Stimulated activated CD4-positive, alpha-beta T cell treated with anti-CD3 and anti-CD28 coated beads, Interleukin-4, amount 100 ng/mL, for 4 hours (primary cell): ENCODE results near the gene TNFRSF12A.
A peak's percentile ranks its signal among the peaks of the same experiment; 100 is the strongest.

Experiments used
- DNase-seq, 2 experiments: peaks; one replicate each; pipeline ENCODE4 v3.0.0-alpha.2; 2020

The TNFRSF12A gene, protein sequence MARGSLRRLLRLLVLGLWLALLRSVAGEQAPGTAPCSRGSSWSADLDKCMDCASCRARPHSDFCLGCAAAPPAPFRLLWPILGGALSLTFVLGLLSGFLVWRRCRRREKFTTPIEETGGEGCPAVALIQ

DNA sequence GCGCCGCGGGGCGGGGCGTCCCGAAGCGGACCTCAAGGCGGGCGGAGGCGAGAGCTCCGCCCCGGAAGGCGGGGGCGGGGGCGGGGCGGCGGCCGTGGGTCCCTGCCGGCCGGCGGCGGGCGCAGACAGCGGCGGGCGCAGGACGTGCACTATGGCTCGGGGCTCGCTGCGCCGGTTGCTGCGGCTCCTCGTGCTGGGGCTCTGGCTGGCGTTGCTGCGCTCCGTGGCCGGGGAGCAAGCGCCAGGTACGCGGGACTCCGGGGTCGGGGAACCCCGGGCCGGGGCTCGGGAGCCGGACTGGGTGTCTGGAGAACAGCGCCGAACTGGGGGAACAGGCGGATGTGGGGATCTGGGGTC lies at the start of gene TNFRSF12A:
TNFRSF12A (plus strand) TSS at position 122 of the 357 bp plus-strand sequence; CDS start at position 152, 30 bp downstream.
- peak; percentile 55 to 67 for DNase-seq

DNA sequence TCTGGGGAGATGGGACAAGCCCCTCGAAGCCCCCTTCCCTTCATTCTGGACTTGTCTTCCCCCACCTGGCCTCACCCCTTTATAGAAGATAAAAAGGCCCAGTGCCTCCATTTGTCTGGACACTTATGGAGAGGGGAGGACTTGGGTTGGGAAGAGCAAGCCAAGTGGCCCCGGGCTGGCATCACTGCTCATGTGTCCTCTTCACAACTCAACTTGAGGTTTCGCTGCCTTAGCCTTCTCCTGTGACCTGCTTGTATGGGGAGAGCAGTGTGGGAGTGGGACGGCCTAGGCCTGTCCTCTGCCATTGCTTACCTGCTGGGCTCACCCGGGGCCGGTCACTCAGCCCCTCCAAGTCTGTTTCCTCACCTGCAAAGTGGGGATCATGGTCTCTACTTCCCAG lies 49.6 kb upstream of the TNFRSF12A start:
- DNase-seq, result no peak

DNA sequence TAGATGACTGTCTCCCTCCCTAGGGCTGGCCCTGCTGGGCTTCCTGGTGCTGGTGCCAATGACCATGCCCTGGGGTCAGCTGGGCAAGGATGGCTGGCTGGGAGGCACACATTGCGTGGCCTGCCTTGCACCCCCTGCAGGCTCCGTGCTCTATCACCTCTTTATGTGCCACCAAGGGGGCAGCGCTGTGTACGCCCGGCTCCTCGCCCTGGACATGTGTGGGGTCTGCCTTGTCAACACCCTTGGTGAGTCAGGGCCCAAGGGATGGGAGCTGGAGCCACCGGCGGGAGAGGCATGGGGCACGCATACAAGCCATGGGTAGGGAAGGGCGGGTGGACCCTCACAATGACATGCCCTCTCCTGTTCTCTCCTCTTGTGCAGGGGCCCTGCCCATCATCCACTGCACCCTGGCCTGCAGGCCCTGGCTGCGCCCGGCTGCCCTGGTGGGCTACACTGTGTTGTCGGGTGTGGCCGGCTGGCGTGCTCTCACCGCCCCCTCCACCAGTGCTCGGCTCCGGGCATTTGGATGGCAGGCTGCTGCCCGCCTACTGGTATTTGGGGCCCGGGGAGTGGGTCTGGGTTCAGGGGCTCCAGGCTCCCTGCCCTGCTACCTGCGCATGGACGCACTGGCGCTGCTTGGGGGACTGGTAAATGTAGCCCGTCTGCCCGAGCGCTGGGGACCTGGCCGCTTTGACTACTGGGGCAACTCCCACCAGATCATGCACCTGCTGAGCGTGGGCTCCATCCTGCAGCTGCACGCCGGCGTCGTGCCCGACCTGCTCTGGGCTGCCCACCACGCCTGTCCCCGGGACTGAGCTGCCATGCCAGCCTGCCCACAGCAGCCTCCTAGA lies 48.8 kb upstream of the TNFRSF12A start:
- no peak for DNase-seq

DNA sequence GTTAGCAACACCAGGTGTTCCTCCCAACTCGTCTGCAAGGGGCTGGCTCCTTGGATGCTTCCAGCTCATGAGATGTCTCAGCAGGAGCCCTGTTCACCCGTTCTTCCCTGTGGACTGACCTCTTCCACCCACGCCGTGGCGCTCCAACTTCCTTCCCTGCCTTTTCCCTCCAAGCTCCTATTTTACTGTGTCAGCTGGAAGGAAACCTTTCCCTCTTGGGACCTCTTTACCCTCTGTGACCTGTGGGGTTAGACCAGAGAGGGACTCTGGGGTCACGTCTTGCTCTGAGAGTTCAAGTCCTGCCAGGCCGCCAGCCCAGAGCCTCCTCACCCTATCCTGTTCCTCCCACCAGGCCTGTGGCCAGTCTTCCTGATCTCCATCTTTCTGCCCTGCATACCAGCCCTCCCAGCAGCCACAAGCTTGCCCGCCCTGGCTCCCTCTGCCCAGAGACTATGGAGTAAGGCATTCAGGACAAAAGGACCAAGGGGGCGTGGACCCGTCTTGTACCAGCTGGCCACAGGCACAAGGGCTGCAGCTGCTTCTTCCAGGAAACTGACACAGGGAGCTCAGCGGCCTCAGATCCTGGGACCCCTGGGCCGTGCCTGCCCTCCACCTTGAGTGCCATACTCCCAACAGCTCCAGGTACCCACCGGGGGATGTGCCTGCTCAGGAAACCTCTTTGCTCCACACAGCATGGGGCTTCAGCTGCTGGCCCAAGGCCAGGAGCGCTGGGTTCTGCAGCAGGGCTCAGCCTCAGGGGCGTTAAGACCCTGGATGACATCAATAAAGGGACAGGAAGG lies 48.0 kb upstream of the TNFRSF12A start:
- no peak for DNase-seq

DNA sequence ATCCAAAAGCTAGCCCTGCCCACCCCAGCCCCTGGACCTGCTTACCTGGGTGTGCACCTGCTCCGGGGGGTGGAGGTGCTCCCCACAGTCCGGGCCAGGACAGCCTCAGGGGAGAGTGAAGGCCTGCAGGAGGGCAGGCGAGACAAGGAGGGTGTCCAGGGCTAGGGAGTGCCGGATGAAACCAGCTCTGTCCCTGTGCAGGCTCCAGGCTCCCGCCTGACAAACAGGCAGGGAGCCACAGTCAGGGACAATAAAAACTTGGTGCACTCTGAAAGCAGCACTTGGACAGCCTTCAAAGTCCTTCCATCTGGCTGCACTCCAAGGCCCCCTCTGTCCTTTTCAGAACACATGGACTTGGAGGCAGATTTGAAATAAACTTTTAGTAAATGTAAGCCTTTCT lies 47.1 kb upstream of the TNFRSF12A start:
- DNase-seq, result no peak

DNA sequence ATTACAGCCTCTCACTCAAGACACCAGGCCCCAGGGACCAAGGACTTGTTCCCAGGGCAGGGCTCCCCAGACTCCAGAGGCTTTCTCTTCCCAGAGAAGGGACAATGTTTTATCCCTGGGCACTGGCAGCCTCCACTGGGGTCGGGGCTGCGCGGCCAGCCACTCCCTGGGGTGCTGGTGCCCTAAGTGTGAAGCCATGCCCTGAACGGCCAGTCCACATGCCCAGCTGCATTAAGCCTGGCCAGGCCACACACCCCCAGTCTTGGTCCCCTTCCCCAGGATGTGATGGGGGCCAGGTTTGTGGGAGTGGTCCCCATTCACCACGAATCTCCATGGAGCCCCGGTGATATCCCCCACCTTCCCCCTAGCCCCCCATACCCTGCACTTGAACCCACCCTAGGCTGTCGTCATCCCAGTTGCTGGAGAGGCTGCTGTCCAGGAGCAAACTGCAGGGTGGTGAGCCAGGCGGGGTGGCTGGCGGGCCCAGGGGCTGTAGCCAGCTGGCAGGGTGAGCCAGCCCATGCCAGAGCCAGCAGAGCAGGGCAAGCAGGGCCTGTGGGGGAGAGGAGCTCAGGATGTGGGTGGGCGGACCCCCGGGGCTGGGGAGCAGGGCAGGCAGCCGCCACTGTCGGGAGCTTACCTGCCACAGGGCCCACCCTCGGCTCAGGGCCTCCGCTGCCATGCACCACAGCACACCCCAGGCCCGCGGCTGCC lies 46.4 kb upstream of the TNFRSF12A start:
- no peak for DNase-seq

DNA sequence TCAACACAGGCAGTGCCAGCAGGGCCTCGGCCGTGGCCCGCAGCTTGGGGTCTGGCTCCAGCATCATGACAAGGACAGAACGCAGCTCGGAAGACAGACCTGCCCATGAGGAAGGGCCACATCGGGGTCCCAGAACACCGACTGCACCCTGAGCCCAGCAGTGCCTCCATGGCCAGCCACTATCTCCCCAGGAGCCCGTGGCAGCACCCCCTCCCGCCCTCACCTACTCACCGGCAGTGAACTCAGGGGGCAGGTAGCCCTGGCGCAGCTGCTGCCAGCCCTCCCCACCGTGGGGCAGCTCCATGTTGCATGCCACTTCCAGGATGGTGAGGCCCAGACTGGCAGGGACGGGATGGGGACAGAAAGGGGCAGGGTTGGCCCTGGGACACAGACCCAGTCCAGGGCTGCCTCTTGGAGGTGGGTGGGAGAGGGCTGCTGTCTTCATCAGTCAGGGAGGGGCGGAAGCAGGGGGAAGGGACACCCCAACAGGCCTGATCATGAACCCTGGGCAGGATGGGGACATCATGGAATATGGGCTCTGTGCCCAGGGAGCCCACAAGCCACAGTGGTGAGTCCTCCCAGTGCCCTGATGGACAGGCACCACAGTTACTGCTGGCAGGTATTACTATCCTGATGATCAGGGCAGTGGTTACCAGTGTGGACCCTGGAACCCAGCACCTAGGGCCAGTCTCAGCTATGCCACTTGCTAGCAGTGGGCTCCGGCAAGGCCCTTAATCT lies 45.7 kb upstream of the TNFRSF12A start:
- DNase-seq, result no peak

DNA sequence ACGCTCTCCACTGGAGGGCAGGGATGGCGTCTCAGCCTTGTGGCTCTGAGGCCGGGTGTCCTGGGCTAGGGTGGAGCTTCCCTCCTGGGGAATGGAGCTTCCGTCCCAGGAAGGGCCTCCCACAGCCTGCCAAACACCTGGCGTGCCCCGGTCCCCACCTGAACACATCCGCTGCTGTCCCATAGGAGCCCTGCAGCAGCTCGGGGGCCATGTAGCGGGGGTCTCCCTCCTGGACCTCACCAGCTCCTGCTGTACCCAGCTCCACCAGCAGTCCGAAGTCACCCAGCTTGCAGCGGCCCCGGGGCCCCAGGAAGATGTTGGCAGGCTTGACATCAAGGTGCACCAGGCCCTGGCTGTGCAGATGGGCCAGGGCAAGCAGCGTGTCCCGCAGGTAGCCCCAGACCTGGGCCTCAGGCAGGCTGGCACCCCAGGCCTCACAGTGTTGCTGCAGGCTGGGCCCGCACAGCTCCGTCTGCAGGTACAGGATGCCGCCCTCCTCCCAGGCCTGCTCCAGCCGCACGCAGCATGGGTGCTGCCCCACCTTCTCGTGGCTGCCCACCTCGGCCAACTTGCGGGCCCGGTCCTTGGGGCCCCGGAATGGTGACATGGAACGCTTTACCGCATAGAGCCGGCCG lies 44.9 kb upstream of the TNFRSF12A start:
- no peak for DNase-seq

DNA sequence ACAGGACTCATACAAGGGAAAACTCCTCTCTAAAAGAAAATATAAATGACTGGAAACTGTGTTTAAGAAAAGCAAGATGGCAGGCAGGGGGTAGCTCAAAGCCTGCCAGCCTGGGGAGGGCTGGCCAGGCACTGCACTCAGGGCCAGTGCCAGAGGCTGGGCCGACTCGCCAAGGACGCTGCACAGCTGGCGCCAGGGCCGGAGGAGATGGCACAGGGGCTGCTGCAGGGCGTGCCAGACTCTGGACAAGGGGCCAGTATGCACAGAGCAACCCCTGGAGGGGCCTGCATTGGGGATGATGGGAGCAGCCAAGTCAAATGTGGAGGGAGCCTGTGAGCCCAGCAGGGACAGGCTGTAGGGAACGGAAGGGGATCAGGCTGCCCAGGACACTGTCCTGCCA lies 44.0 kb upstream of the TNFRSF12A start:
- DNase-seq, result no peak

DNA sequence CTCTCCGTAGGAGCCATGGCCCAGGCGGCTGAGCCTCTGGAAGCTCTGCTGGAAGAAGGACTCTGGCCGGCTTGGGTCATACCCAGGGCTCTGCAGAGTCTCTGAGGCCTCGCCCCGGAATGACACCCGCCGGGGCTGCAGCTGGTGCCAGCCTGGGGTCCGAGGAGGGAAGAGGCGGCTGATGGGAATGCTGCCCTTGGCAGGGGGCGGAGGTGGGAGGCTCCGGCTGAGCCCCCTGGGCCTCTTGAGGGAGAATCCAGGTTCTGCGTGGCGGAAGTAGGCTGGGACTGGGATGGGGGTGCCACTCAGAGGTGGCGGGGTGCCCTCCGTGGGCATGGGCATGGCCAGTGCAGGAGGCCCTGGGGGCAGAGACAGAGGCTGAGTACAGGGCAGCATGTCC lies 43.5 kb upstream of the TNFRSF12A start:
- no peak for DNase-seq

DNA sequence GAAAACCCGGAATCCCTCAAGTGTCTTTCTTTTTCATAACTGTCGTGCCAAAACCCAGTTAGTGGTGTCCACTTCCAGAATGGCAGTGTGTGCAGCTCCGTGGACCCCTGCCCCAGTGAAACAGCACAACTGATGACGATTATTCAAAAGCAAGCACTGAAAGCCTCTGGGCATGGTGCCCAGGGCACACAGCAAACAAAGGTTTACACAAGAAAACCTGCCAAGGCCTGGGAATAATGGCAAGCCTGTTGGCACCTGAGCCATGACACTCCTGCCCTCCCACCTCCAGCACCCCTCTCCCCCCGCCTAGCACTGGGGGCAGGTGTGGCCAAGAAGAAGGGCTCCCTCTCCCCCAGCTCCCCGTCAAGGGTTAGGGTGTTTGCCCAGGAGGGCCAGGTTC lies 42.7 kb upstream of the TNFRSF12A start:
- no peak for DNase-seq

DNA sequence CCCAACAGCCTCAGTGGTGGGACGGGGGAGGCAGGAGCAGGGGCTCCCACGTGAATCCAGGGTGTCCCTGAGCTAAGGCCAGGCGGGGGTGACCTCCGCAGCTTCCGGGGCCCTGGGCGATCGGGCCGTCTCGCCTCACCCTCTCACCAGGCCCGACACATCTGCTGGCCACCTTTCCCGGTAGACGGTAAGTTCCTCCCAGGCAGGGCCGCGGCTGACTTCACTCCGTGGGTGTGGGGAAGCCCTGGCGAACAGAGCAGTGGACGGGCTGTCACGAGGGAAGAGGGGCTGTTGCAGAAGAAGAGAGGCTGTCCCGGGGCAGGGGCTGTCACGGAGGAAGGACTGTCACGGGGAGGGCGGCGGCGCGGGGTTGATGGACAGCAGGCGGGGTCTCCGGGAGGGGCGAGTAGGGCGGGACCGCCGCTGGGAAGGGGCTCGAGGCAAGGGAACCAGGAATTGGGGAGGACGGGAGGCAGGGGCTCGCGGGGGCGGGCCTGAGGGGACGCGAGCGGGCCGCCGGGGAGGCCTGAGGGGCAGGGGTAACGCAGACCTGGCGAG lies 40.4 kb upstream of the TNFRSF12A start:
- no peak for DNase-seq

DNA sequence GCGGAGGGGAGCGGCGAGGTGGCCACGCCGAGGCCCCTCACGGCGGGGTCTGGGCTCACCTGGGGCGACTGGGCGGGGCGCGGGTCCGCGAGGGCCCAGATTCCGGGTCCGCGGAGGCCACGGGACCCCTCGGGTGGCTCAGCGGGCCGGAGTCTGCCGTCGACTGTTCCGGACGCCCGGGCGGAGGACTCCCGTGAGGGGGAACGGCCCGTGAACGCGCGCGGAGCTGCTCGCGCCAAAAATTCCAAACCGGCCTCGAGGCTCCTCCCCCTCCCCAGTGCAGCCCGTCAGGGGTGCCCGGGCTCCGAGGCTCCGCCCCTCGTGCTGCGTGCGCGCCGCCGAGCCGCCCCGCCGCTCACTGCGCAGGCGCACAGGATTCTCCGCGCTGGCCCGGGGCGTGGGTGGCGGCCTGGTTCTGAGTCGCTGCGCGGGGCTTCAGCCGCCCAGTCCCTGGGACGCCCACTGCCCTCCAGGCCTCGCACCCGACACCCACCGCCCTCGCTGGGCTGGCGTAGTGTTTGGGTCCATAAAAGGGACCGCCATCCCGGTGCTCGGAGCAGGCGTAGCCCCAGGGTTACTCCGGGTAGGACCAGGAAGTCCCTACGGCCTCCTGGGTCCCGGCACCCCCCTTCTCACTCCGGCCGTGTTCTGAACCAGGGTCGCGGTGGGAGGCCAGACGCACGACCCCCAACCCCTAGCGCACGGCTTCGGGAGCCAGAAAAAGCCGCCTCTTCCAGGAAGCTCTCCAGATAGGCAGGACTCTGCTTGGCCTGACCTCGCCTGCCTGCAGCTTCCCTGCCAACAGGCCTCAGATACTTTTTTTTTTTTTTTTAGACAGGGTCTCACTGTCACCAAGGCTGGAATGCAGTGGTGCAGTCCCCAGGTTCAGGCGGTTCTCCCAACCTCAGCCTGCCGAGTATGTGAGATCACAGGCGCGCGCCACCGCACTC lies 39.7 kb upstream of the TNFRSF12A start, which contains the start of gene PKMYT1:
PKMYT1 (minus strand) TSS at position 220 of the 950 bp plus-strand sequence. CDS start 789 bp downstream, outside the sequence.
- peak; percentile 93 to 98 for DNase-seq

DNA sequence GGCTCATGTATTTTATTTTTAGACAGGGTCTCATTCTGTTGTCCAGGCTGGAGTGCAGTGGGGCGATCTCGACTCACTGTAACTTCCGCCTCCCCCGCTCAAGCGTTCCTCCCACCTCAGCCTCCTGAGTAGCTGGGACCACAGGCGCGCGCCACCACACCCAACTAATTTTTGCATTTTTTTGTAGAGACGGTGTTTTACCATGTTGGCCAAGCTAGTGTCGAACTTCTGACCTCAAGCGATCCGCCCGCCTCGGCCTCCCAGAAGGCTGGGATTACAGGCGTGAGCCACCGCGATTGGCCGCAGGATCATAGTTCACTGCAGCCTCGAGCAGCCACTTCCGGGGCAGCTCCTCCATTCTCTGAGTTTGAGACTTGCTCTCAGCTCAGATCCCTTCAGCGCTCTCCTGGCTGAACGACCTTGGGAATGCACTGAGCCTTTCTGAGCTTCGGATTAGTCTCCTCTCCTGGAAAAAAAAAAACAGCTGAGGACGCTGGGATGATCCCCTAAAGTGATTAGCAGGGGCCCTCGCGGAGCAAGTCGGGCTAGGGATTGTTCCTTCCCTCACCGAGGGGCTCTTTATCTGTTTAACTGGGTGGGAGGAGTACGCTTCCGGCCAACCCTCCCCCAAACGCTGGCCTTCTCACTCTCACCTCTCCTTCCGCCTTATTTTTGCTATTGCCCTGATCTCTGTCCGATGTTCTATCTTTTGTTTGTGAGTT lies 38.8 kb upstream of the TNFRSF12A start:
- no peak for DNase-seq

DNA sequence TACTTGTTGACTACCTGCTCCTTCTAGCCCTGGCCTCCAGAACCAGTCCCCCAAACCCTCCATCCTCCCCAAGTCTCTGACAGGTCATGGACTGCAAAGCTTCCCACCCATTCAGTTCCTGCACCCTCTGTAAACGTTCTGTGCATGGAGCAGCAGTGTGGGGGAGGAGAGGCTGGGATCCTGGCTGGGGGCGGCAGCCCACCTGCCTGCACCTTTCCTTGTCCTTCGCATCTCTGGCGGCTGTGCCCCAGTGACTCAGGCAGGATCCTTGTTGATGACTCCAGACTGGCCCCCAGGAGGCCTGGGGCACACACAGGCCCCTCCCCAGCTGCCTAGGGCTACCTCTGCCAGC lies 38.3 kb upstream of the TNFRSF12A start:
- no peak for DNase-seq

DNA sequence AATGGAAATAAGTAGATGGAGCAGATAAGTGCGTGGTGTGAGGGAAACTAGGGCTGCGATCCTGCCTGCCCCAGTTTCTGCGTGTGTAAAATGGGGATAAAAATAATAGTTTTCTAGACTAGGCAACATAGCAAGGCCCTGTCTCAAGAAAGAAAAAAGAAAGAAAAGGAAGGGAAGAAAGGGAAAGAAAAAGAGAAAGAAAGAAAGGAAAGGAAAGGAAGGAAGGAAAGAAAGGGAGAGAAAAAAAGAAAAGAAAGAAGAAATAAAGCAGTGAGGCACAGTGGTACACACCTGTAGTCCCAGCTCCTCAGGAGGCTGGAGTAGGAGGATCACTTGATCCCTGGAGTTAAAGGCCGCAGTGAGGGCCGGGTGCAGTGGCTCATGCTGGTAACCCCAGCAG lies 37.8 kb upstream of the TNFRSF12A start:
- no peak for DNase-seq

DNA sequence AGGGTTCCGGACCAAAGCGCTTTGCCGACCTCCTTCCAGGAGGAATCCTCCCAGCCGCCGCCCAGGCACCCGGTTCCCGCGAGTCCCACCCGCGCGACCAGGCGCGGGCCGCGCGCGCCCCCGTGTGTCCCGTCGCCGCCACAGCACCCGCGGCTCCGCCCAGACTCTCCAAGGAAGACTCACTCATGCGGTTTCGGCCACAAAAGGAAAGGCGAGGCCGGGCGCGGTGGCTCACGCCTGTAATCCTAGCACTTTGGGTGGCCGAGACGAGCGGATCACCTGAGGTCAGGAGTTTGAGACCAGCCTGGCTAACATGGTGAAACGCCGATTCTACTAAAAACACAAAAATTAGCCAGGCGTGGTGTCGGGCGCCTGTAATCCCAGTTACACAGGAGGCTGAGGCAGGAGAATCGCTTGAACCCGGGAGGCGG lies 36.4 kb upstream of the TNFRSF12A start:
- DNase-seq, result peak; percentile 51 to 66

DNA sequence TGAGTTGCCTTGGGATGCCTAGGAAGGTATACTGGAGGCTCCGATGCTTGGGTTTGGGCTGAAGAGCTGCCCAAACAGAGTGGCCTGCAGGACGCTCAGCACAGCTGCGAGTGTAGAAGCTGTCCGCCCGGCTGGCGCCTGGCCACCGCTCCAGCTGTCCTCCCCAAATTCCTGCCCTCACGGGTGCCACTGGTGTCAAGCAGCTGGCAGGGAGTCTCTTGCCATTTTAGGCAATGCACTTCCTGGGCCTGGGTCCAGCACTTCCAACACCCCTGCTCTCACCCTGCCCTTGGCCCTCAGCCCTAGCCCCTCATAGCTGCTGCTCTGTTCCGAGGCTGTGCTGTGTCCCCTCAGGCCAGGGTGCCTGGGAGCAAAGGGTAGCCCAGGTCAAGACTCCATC lies 34.7 kb upstream of the TNFRSF12A start:
- DNase-seq, result no peak

DNA sequence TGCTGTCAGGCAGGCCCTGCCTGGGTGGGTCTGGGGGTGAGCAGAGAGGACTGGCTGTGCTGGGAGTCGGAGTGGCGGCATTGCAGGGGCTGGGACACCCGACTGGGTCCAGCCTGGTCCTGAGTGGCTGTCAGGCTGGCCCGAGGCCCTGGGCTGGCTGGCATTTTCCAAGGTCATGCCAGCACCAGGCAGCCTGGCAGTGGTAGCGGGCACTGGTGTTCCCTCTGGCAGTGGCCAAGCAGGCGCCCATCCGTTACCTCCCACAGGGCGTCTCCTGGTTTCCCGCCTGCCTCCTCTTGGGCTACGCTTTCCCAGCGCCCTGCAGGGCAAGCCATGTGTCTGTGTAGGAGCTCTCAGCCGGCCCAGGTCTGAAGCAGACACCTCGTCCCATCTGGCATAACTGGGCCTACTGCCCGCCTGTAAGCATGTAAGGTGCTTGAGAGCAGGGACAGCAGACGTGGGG lies 34.2 kb upstream of the TNFRSF12A start:
- no peak for DNase-seq
